ENCODE measurements around the gene CARD11.
A peak's percentile ranks its signal among the peaks of the same experiment; 100 is the strongest.
"Not testable (repeated sequence)": the region's sequence is repeated elsewhere in the genome, so short reads cannot be mapped to it uniquely, and the experiment has no call there.

Gene CARD11

GRCh38 chr7:3042861-3043489 lies 692 bp downstream of the CARD11 start:
- ATAC-seq (ENCODE audit: low read depth) = peak; percentile 72
- H3K4me1 Mint-ChIP-seq = peaks cover 40% of the 10 kb centered on the region
- peaks cover 2% of the 10 kb centered on the region for H3K9me3 Mint-ChIP-seq
- peak overlapping the region; percentile 99 for H3K4me3 Mint-ChIP-seq
- H3K27ac Mint-ChIP-seq = peak overlapping the region; percentile 96
- DNase-seq (ENCODE audit: low spot score in 2 of 2) = peak; percentile 60 to 62
- H3K27me3 Mint-ChIP-seq = no peaks in the 10 kb centered on the region
- H3K36me3 Mint-ChIP-seq = peaks cover 14% of the 10 kb centered on the region

- DNase-seq (ENCODE audit: low spot score in 2 of 2) = no peak
- peaks cover 47% of the 10 kb centered on the region for H3K4me1 Mint-ChIP-seq
- H3K9me3 Mint-ChIP-seq = peaks cover 2% of the 10 kb centered on the region
- H3K4me3 Mint-ChIP-seq = peak overlapping the region; percentile 99
- peaks cover 14% of the 10 kb centered on the region for H3K36me3 Mint-ChIP-seq
- peak; percentile 16 for ATAC-seq (ENCODE audit: low read depth)
- no peaks in the 10 kb centered on the region for H3K27me3 Mint-ChIP-seq
- peak overlapping the region; percentile 96 for H3K27ac Mint-ChIP-seq
These were observed 1.5 kb downstream of the CARD11 start for GRCh38 chr7:3041986-3042675.

GRCh38 chr7:3039787-3040186 lies 3.9 kb downstream of the CARD11 start:
- Mint-ChIP-seq H3K4me1 (peaks cover 55% of the 10 kb centered on the region), H3K27me3 (no peaks in the 10 kb centered on the region), H3K27ac (peak overlapping the region; percentile 96), H3K36me3 (peaks cover 18% of the 10 kb centered on the region), H3K4me3 (peak overlapping the region; percentile 80), H3K9me3 (peaks cover 2% of the 10 kb centered on the region)
- ATAC-seq (ENCODE audit: low read depth) (no peak), DNase-seq (ENCODE audit: low spot score in 2 of 2) (no peak)

DNA sequence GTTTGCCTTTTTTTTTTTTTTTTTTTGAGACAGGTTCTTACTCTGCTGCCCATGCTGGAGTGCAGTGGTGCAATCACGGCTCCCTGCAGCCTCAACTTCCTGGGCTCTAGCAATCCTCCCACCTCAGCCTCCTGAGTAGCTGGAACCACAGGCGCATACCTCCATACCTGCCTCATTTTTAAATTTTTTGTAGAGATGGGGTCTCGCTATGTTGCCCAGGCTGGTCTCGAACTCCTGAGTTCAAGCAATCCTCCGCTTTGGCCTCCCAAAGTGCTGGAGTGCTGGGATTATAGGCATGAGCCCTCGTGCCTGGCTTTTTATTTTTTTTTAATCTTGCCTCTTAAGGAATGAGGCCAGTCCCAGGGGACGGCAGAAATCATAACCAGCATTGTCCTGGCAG lies 5.7 kb downstream of the CARD11 start:
- Mint-ChIP-seq H3K27ac (peak overlapping the region; percentile 92), H3K4me3 (peak overlapping the region; percentile 43)

DNA sequence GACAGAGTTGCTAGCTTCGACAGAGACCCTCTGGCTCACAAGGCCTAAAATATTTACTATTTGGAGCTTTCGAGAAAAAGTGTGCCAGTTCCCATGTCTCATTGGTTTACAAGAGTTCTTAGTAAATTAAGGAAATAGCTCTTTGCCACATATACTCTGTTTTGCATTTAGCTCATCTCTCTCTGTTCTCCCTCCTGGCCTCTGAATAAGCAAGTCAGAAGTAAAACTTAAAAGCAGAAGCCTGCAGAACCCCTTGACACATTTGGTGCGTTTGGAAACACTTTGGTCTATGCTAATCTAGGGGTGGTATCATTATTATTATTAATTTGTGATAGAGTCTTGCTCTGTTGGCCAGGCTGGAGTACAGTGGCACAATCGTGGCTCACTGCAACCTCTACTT lies 6.4 kb downstream of the CARD11 start:
- peaks cover 2% of the 10 kb centered on the region for H3K9me3 Mint-ChIP-seq
- peak; percentile 68 for ATAC-seq (ENCODE audit: low read depth)
- peaks cover 59% of the 10 kb centered on the region for H3K4me1 Mint-ChIP-seq
- H3K36me3 Mint-ChIP-seq = peaks cover 28% of the 10 kb centered on the region
- H3K27me3 Mint-ChIP-seq = no peaks in the 10 kb centered on the region
- H3K27ac Mint-ChIP-seq = peak overlapping the region; percentile 92
- DNase-seq (ENCODE audit: low spot score in 2 of 2) = peak in 1 of 2 donors; percentile 31
- peak overlapping the region; percentile 51 for H3K4me3 Mint-ChIP-seq

More for the DNA sequence above, 5.7 kb downstream of the CARD11 start:
- not testable (repeated sequence) for DNase-seq (ENCODE audit: low spot score in 2 of 2); H3K27me3 Mint-ChIP-seq; H3K9me3 Mint-ChIP-seq; ATAC-seq (ENCODE audit: low read depth)
- Mint-ChIP-seq H3K36me3 (peaks cover 24% of the 10 kb centered on the region), H3K4me1 (peaks cover 59% of the 10 kb centered on the region)

- DNase-seq (ENCODE audit: low spot score in 2 of 2) = no peak
- H3K4me1 Mint-ChIP-seq = peaks cover 48% of the 10 kb centered on the region
- no peak overlapping the region for H3K27ac Mint-ChIP-seq
- no peak overlapping the region for H3K4me3 Mint-ChIP-seq
- no peak for ATAC-seq (ENCODE audit: low read depth)
- H3K27me3 Mint-ChIP-seq = no peaks in the 10 kb centered on the region
- peaks cover 29% of the 10 kb centered on the region for H3K36me3 Mint-ChIP-seq
- no peaks in the 10 kb centered on the region for H3K9me3 Mint-ChIP-seq
These were observed 9.0 kb downstream of the CARD11 start for GRCh38 chr7:3034591-3035150.

DNA sequence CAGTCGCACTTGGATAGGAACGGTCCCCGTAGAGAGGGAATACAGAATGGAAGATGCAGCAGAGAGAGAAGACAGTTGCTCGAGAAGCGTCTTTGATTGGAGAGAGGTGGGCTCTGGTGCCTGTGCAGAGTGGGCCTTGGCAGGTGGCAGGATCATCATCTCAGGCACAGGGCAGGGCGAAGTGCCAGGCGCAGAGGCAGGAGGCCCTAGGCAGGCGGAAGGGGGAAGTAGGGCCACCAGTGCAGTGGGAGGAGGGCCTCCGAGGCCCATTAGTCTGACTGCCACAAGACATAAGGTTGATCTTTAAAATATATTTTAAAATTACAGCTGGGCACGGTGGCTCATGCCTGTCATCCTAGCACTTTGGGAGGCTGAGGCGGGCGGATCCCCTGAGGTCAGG lies 10.1 kb downstream of the CARD11 start:
- peaks cover 34% of the 10 kb centered on the region for H3K36me3 Mint-ChIP-seq
- no peaks in the 10 kb centered on the region for H3K27me3 Mint-ChIP-seq
- H3K4me3 Mint-ChIP-seq = no peak overlapping the region
- ATAC-seq (ENCODE audit: low read depth) = no peak
- no peak for DNase-seq (ENCODE audit: low spot score in 2 of 2)
- peak overlapping the region; percentile 76 for H3K27ac Mint-ChIP-seq
- H3K9me3 Mint-ChIP-seq = no peaks in the 10 kb centered on the region
- H3K4me1 Mint-ChIP-seq = peaks cover 45% of the 10 kb centered on the region

GRCh38 chr7:3033136-3033535 lies 10.5 kb downstream of the CARD11 start:
- Mint-ChIP-seq H3K36me3 (peaks cover 34% of the 10 kb centered on the region), H3K27me3 (no peaks in the 10 kb centered on the region), H3K9me3 (no peaks in the 10 kb centered on the region), H3K4me1 (peaks cover 41% of the 10 kb centered on the region), H3K27ac (peak overlapping the region; percentile 76), H3K4me3 (no peak overlapping the region)
- no peak for ATAC-seq (ENCODE audit: low read depth)
- no peak for DNase-seq (ENCODE audit: low spot score in 2 of 2)

DNA sequence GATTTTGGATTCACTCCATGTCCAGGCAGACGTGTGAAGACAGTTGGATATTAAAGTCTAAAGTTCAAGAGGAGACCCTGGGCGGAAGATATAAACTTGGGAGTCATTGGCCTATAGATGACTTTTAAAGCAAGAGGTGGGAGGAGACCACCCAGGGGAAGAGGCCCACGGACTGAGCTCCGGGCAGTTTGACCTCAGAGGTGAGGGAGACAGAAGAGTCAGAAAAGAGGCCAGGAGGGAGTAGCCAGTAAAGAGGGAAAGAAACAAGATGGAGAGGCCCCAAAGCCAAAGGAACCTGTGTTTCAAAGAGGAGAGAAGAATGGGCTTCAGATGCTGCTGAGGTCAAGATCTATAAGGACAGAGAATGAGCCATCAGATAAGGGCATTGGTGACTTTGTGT lies 11.4 kb downstream of the CARD11 start:
- H3K27ac Mint-ChIP-seq = peak overlapping the region; percentile 76
- peaks cover 39% of the 10 kb centered on the region for H3K4me1 Mint-ChIP-seq
- ATAC-seq (ENCODE audit: low read depth) = no peak
- no peak overlapping the region for H3K4me3 Mint-ChIP-seq
- DNase-seq (ENCODE audit: low spot score in 2 of 2) = no peak
- peaks cover 36% of the 10 kb centered on the region for H3K36me3 Mint-ChIP-seq
- no peaks in the 10 kb centered on the region for H3K27me3 Mint-ChIP-seq
- H3K9me3 Mint-ChIP-seq = peaks cover under 1% of the 10 kb centered on the region

GRCh38 chr7:3029138-3029537 lies 14.5 kb downstream of the CARD11 start:
- ATAC-seq (ENCODE audit: low read depth) (no peak), DNase-seq (ENCODE audit: low spot score in 2 of 2) (no peak)
- H3K36me3 Mint-ChIP-seq = peaks cover 44% of the 10 kb centered on the region
- H3K4me1 Mint-ChIP-seq = peaks cover 37% of the 10 kb centered on the region
- no peak overlapping the region for H3K27ac Mint-ChIP-seq
- H3K4me3 Mint-ChIP-seq = no peak overlapping the region
- no peaks in the 10 kb centered on the region for H3K27me3 Mint-ChIP-seq
- H3K9me3 Mint-ChIP-seq = peaks cover 2% of the 10 kb centered on the region

DNA sequence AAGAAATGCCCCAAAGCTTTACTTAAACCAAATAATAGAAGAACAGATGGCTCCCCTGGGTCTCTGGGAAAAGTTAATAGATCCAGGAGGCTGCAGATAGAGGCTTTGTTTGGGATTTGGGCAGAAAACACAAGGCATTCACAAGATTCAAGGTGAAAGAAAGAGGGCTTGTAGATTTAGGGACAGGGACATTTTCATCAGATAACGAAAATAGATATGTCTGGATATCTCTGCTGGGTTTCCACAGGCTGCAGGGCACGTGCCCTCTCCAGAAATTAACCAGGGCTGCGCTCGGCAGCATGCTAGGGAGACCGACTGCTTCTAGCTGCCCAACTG lies 14.9 kb downstream of the CARD11 start:
- no peak for ATAC-seq (ENCODE audit: low read depth)
- H3K9me3 Mint-ChIP-seq = peaks cover 2% of the 10 kb centered on the region
- H3K4me1 Mint-ChIP-seq = peaks cover 41% of the 10 kb centered on the region

GRCh38 chr7:3028071-3028757 lies 15.5 kb downstream of the CARD11 start:
- H3K36me3 Mint-ChIP-seq = peaks cover 44% of the 10 kb centered on the region
- no peaks in the 10 kb centered on the region for H3K27me3 Mint-ChIP-seq
- H3K4me1 Mint-ChIP-seq = peaks cover 37% of the 10 kb centered on the region
- no peak for DNase-seq (ENCODE audit: low spot score in 2 of 2)
- ATAC-seq (ENCODE audit: low read depth) = no peak
- peak overlapping the region; percentile 78 for H3K27ac Mint-ChIP-seq
- no peak overlapping the region for H3K4me3 Mint-ChIP-seq
- H3K9me3 Mint-ChIP-seq = peaks cover 2% of the 10 kb centered on the region

More for the DNA sequence above, 14.9 kb downstream of the CARD11 start:
- no peak for DNase-seq (ENCODE audit: low spot score in 2 of 2)
- Mint-ChIP-seq H3K36me3 (peaks cover 48% of the 10 kb centered on the region), H3K4me3 (no peak overlapping the region), H3K27ac (peak overlapping the region; percentile 78), H3K27me3 (no peaks in the 10 kb centered on the region)

GRCh38 chr7:3027005-3027845 lies 16.4 kb downstream of the CARD11 start:
- ATAC-seq (ENCODE audit: low read depth) = no peak
- peaks cover 32% of the 10 kb centered on the region for H3K4me1 Mint-ChIP-seq
- peaks cover 3% of the 10 kb centered on the region for H3K9me3 Mint-ChIP-seq
- peak overlapping the region; percentile 78 for H3K27ac Mint-ChIP-seq
- peaks cover 44% of the 10 kb centered on the region for H3K36me3 Mint-ChIP-seq
- DNase-seq (ENCODE audit: low spot score in 2 of 2) = no peak
- H3K4me3 Mint-ChIP-seq = no peak overlapping the region
- H3K27me3 Mint-ChIP-seq = no peaks in the 10 kb centered on the region
